NCI-H1694 (cell line): ENCODE data around the gene EZH1.

Experiments
- DNase-seq: peaks from one replicate; lab custom pipeline; 2025; lab: John Stamatoyannopoulos, UW

The EZH1 gene

DNA sequence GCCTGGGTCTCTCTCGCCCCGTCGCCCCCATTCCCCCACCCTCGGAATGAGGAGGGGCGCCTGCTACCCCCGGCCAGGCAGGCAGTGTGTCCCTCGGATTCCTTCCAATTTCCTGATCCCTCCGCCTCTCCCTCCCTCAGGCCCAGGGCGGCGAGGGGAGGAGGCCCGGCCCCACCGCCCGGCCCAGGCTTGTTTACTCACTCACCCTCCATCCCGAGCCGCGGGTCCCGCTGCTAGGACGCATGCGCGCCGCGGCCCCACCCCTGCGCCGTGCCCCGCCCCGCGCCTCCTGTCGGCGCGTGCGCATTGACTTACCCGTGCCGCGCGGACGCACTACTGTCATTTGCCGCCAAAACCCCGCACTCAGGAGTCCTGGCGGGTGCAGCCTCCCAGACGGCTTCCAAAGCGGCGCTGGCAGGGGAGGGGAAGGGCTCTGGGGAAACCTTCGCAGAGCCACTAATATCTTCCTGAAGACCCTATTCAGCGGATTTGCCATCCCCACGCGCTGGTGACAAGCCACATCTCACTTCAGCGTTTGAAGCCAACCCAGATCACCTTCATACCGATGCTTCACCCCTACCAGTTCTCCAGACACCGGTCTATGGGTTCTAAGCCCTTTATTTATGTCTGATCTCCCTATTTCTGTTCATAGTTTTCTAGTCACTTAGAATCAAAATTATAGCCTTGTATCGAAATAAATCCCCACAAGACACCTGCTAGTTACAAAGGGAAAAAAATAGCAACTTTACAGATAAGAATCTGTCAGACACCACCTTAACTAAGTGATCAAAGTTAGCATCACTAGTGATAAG, at the start of gene EZH1:
EZH1 (minus strand) TSS at position 235 of the 812 bp plus-strand sequence. CDS start 16,099 bp downstream, outside the sequence.
- DNase-seq = peak; percentile 78

DNA sequence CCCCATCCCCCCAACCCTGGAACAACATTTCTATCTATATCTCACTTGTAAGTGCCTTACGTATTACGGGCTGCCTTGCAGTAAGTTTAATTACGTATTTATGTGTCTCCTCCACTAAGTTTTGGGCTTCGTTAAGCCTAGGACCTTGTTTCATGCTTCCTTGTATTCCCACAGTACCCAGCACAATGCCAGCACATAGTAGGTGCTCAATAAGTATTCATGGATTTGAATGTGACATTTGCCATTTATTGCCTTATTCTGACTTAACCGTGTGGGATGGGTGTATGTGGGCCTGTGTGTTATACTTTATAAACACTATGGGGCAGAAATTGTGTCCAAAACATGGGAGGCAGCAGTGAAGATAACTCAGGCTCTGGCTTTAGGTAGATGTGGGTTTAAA, 47.7 kb upstream of the EZH1 start:
- no peak for DNase-seq

DNA sequence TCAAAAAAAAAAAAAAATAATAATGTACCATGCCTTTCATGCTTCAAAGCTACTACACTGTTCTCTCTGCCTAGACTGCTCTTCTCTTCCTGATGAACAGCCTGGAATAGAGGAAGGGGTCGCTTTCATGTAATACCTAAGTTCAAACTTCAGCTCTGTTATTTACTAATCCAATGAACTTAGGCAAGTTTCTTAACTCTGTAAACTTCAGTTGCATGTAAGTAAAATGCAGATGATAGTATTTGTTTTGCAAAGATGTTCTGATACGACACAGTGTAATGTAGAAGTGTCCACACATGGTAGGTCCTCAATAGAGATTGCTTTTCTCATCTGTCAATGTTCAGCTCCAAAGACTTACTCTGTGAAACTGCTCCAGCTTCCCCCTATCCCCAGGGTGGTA, 47.1 kb upstream of the EZH1 start:
- no peak for DNase-seq

DNA sequence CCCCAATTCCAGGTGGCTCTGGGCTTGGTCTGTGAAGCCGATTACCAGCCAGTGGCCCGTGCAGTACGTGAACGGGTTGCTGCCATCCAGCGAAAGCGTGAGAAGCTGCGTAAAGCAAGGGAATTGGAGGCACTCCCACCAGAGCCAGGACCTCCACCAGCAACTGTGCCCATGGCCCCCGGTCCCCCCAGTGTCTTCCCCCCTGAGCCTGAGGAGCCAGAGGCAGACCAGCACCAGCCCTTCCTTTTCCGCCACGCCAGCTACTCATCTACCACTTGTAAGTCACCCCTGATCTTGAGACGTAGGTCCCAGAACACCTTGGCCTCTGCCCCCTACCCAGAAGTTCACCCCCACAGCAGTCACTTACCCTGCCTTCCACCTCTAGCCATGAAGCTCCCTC, 42.4 kb upstream of the EZH1 start:
- no peak for DNase-seq

DNA sequence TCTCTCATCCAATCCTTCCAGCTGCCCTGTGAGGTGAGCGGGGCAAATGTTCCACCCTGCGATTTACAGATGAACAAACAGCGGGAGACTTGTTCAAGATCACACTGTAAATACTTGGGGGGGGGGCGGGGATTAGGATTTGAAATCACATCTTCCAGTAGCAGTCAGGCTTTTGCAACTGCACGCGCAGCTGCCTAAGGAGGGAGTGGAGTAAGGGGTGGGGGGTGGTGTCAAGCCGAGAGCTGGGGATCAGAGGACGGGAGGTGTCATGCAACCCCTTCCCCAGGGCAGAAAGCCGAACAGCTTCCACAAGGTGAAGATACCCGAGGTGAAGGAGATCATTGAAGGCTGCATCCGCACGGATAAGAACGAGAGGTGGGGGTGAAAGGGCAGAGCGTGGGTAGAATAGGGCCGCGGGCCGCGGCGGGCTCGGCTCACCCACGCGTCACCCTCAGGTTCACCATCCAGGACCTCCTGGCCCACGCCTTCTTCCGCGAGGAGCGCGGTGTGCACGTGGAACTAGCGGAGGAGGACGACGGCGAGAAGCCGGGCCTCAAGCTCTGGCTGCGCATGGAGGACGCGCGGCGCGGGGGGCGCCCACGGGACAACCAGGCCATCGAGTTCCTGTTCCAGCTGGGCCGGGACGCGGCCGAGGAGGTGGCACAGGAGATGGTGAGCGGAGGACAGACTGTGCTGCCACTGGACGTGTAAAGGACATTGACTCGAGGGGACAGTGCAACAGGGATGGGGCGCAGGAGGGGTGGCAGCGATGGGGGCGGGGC, 40.2 kb upstream of the EZH1 start:
- DNase-seq = no peak

DNA sequence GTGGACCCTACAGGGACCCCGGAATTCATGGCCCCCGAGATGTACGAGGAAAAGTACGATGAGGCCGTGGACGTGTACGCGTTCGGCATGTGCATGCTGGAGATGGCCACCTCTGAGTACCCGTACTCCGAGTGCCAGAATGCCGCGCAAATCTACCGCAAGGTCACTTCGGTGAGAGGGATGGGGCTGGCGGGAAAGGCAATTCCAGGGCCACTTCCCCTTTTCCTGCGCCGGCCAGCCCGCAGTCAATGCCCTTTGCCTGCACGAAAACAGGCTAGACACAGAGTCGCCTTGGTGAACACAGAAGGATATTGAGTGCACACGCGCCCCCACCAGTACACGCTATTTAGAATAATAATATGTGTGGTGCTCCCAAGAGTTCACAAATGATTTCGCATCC, 39.6 kb upstream of the EZH1 start:
- DNase-seq = no peak

DNA sequence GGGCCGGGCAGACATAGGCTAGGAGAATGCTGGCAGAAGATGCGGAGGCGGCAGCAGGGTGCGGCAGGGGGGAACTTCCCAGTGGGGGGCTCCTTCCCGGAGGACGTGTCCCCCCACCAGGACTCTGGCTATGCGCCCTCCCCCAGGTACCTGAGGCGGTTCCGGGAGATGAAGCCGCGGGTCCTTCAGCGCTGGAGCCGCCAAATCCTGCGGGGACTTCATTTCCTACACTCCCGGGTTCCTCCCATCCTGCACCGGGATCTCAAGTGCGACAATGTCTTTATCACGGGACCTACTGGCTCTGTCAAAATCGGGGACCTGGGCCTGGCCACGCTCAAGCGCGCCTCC, 38.9 kb upstream of the EZH1 start:
- DNase-seq = no peak

DNA sequence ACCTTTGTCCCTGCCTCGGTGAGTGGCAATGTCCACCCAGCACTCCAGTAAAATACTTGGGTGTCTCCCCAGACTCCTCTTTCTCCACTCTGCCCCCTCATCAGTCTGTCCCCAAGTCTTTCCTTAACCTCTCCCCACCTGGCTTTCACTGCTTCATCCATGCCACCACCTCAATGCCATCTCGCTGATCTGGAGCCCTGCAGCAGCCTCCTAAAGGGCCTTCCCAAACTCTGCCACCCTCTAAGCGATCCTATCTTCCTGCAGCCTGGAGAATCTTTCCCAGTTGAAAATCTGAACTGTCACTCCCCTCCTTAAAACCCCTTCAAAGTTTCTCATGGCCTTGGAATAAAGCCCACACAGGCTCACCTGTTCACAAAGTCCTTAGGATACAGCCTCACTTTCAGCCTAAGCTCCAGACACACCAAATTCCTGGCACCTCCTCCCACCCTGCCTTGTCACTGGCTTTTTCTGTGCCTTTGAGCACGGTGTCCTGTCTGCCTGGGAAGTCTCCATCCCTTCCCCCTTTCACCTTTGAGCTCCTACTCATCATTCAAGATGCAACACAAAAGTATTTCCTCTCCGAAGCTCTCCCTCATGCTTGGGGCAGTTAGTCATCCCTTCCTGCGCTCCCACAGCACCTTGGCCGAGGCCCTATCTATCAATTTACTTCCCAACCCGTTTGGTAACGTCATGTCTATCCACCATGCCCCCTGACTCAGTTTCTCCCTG, 38.4 kb upstream of the EZH1 start:
- no peak for DNase-seq

DNA sequence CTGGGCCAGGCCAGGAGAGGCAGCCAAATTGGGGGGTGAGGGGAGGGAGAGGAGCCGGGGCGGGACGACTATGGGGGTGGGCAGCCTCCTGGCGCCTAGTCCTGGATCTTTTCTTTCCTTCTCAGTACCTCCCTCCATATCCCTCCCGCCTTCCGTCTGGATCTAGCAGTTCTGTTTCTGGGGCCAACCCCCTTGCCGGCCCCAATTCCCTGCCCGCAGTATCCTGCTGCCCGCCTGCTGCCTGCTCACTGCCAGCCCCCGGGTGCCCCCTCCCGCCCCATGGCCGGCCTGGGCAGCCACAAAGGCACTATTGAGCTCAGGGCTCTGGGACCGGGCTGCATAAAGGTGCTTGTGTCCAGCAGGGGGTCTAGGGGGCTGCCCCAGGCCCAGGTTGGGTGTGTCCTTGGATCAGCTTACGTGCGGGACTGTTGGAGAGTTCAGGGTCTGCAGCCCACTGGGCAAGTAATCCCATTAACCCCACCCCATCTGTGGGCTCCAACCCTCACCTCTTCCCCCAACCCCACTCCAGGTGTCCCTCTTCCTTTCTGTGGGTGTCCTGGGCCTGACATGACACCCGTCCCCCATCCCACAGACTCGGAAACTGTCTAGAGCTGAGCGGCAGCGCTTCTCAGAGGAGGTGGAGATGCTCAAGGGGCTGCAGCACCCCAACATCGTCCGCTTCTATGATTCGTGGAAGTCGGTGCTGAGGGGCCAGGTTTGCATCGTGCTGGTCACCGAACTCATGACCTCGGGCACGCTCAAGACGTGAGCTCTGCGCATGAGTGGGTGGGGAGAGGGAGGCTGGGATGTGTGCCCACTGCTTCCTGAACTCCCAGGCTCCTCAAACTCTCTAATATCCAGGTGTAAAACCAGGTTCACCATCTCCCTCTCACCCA, 37.6 kb upstream of the EZH1 start:
- no peak for DNase-seq

DNA sequence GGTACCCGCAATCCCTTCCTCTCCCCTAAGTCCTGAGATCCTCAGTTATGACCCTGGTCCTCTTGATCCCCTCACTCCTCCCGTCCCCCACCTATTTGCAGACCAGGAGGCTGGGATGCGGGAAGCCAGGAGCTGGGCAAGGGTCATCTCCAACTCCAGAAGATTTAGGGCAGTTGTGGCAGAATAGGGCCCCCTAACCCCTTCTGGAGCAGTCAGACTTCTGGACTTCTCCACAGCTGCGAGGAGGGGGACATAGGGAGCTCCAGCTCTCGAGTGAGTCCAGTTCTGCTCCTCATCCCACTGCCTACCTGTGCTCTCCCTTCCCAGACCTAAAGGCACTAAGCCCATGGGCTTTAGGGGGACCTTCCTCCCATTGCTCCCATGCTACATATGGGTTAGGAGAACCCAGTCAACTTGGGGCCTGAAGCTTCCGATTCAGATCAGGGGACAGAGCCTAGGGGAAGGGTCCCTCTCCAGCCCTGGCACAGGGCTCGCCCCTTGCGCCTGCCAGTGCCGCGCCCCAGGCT, 36.9 kb upstream of the EZH1 start:
- DNase-seq = no peak

DNA sequence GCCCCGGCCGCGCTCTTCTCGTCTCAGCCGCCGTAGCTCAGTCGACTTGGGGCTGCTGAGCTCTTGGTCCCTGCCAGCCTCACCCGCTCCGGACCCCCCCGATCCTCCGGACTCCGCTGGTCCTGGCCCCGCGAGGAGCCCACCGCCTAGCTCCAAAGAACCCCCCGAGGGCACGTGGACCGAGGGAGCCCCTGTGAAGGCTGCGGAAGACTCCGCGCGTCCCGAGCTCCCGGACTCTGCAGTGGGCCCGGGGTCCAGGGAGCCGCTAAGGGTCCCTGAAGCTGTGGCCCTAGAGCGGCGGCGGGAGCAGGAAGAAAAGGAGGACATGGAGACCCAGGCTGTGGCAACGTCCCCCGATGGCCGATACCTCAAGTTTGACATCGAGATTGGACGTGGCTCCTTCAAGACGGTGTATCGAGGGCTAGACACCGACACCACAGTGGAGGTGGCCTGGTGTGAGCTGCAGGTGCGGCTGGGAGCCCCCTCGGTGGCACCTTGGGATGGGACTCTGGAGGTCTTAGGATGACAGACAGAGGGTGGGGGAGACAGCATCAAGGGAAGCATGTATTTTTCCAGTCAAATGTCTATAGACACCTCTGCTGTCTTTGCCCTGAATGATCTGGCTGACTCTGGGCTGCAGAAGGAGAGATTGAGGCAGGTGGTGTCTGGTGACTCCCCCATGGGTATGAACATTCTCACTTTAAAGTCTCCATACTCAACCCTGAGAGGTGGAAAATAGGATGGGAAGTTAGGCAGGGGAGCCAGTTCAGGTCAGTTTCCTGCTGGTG, 36.2 kb upstream of the EZH1 start:
- no peak for DNase-seq

DNA sequence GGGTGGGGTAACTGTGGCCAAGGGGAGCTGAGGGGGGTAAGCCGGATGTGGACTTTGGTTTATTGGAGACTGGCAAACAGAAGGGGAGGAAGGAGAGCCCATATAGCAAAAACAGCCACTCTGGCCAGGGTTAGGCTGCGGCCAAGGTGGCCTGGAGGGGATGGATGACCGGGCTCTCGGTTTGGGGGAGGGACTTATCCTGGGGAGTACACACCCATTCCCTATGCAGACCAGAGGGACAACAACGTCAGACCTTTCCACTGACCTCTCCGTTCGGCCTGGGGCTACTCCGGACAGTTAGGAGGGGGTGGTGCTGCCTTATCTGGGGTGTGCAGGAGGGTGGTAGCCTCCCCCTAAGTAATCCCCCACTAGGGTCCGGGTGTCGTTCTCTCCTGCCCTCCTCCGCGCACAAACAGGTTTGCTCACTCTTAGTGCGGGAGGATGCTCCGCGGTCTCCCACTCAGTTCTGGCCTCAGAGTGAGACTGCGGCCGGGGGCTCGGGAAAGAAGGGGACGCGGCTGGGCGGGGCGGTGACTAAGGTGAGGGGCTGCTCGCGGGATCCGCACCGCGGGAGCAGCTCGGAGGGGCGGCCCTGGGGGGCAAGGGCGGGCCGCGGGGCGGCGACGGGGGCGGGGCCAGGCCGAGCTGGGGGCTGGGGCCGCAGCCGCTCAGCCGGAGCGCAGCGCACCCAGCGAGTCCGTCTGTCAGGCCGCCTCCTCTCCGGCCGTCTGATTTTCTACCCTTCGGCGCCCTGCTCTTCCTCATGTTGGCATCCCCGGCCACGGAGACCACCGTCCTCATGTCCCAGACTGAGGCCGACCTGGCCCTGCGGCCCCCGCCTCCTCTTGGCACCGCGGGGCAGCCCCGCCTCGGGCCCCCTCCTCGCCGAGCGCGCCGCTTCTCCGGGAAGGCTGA, 35.4 kb upstream of the EZH1 start, which contains the start of gene WNK4:
WNK4 (plus strand) TSS at position 675 of the 915 bp plus-strand sequence; CDS start at position 764, 89 bp downstream.
- no peak for DNase-seq

DNA sequence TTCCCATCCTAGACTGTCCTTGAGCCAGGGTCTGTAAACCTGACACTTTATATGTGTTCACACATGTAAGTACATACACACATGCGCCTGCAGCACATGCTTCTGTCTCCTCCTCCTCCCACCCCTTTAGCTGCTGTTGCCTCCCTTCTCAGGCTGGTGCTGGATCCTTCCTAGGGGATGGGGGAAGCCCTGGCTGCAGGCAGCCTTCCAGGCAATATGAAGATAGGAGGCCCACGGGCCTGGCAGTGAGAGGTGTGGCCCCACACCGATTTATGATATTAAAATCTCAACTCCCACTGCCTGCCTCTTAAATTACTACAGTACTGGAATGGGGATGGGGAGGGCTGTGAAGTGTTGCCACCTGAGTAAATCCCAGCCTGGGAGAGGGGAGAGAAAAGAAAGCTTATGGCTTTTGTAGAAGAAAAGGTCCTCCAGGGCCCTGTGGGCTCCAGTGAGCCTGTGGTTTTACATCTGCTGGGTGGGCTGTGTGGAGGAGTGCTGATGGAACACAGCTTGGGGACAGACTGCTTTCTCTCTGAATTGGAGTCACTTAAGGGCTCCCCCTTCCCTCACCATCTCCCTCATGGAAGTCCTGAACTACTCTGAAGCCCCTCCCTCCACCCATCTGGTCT, 34.6 kb upstream of the EZH1 start:
- no peak for DNase-seq

DNA sequence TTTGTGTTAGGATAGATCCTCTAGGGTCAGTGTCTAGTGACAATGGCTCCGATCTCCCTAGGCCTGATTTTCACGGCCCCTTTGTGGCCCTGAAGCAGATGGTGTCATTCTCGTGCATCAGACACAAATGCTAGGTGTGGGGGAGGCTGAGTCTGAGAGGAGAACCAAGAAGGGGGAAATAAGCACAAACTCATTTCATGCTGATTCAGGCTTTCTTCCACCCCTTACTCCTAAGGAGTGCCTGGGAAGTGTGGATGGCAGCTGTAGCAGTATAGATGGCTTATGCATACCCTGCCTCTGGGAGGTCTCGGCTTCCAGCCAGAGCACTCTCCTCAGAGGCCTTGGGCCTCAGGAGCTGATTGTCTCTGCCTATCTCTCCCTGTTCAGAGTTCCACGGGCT, 33.7 kb upstream of the EZH1 start:
- no peak for DNase-seq

DNA sequence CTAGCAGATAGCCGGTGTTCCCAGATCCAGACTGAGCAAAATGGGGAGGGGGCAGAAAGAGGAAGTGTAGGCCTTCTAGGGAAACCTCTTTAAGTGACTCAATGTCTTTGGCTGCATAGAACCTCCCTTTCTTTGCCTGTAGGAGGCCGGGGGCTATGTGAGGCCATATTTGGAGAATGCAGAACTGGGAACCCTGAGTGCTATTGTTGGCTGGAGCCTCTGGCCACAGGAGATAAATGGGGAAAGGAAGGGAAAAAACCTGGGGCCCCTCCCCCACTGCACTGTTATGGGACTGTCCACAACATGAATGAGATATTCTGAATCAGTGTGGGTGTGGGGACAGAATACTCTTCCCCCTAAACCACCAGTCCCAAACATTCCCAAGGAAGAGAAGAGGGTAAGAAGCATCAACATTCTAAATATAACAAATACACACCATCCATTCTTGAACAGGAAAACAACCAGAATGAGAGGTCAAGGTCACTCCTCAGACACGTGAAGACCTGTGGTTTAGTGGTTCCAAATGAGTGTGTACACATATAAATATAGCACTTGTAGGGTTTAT, 30.8 kb upstream of the EZH1 start:
- DNase-seq = no peak

DNA sequence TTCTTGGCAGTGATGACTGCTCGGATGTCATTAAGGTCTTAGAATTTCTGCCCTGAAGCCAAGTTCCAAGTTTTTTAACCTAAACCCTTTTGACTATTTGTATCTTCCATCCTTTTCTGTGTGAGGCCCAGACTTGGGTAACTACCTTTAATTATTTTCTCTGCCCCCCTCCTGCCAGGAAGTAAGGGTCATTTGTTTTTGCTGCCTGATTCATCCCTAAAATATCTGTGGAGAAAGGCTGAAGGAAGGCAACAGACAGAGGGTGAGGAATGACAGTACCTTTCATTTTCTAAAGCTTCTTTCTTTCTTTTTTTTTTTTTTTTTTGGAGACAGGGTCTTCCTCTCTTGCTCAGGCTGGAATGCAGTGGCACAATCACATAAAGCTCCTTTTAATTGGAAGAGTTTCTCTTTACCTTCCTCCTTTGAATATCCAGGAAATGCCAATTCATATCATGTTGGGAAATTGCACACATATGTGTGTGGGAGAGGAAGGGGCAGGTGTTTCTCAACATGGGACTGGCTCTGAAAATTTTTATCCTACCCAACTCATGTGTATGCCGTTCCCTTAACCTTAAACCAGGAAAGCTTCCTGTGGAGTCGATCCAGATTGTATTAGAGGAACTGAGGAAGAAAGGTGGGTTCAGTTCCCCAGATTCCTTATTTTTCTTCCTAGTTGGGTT, 29.4 kb upstream of the EZH1 start:
- DNase-seq = no peak

DNA sequence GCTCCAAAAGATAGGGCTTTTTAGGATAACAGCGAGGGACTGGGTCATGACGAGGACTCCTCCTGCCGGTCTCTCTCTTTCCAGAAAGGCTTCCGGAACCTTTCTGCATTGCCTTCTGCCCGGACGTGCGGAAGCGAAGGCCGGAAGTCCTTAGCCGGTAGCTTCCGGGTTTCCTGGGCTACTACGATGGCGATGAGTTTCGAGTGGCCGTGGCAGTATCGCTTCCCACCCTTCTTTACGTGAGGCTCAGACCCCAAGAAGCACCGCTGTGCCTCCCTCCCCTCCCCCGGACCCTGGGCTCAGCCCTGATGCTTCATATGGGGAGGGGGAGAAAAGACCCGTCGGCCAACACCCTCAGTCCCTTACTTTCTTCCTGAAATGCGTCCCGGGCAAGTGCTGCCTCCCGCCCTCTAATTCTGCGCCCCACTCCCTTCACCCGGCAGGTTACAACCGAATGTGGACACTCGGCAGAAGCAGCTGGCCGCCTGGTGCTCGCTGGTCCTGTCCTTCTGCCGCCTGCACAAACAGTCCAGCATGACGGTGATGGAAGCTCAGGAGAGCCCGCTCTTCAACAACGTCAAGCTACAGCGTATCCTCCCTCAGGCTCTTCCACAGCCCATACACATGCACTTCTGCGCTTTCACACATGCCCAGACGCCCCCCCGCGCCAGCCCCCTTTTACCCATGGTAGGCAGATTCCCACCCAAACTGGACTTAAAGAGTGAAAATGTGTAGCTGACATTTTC, 28.6 kb upstream of the EZH1 start, which contains the start of gene VPS25:
VPS25 (plus strand) TSS at position 160 of the 746 bp plus-strand sequence; CDS start at position 187, 27 bp downstream.
- DNase-seq = peak; percentile 68
